Daoy (cell line): ENCODE results near the gene ARHGAP26. TPM values are rescaled to one million over a fixed set of nuclear protein-coding genes. Genes with fewer than 3 reads are reported as not detected.

ENCODE experiments used
- DNase-seq: peaks from one replicate; pipeline ENCODE4 v3.0.0-alpha.2; 2015; ENCODE audit warnings: low read depth
- total RNA-seq: library from RNA; depleted of rRNA; stranded (reverse); fragments of >200 nt; shearing (Covaris generic); gene quantifications from 2 replicates; pipeline ENCODE4 v1.2.3, GENCODE V29; 2014

The ARHGAP26 gene
- total RNA-seq, 1 experiment from 2014 or later, result 7.7 TPM

GRCh38 chr5:143063175-143063970, 293.2 kb downstream of the ARHGAP26 start:
- peak; percentile 20 for DNase-seq

GRCh38 chr5:143064218-143064641, 294.1 kb downstream of the ARHGAP26 start:
- peak; percentile 48 for DNase-seq

GRCh38 chr5:143064676-143065075, 294.5 kb downstream of the ARHGAP26 start:
- DNase-seq, result no peak

GRCh38 chr5:143065185-143065965, 295.2 kb downstream of the ARHGAP26 start:
- peak; percentile 36 for DNase-seq

GRCh38 chr5:143065996-143066522, 295.9 kb downstream of the ARHGAP26 start:
- DNase-seq, result no peak

- DNase-seq, result no peak
Measured at GRCh38 chr5:143066556-143067281, 296.5 kb downstream of the ARHGAP26 start.

- no peak for DNase-seq
Measured at GRCh38 chr5:143068712-143069111, 298.5 kb downstream of the ARHGAP26 start.

GRCh38 chr5:143071927-143072326, 301.8 kb downstream of the ARHGAP26 start:
- no peak for DNase-seq

GRCh38 chr5:143072734-143073133, 302.6 kb downstream of the ARHGAP26 start:
- no peak for DNase-seq

- no peak for DNase-seq
Measured at GRCh38 chr5:143073766-143074165, 303.6 kb downstream of the ARHGAP26 start.

GRCh38 chr5:143074414-143074996, 304.3 kb downstream of the ARHGAP26 start:
- no peak for DNase-seq

- no peak for DNase-seq
Measured at GRCh38 chr5:143076377-143076776, 306.2 kb downstream of the ARHGAP26 start.

GRCh38 chr5:143077453-143078103, 307.4 kb downstream of the ARHGAP26 start:
- DNase-seq, result no peak

- no peak for DNase-seq
Measured at GRCh38 chr5:143078313-143078712, 308.1 kb downstream of the ARHGAP26 start.

GRCh38 chr5:143078971-143079370, 308.8 kb downstream of the ARHGAP26 start:
- DNase-seq, result no peak

- DNase-seq, result no peak
Measured at GRCh38 chr5:143080407-143080806, 310.2 kb downstream of the ARHGAP26 start.

- DNase-seq, result no peak
Measured at GRCh38 chr5:143080982-143081381, 310.8 kb downstream of the ARHGAP26 start.

- DNase-seq, result no peak
Measured at GRCh38 chr5:143083006-143083405, 312.8 kb downstream of the ARHGAP26 start.

GRCh38 chr5:143084407-143084806, 314.2 kb downstream of the ARHGAP26 start:
- DNase-seq, result no peak

GRCh38 chr5:143085319-143085917, 315.2 kb downstream of the ARHGAP26 start:
- DNase-seq, result peak; percentile 43

GRCh38 chr5:143086546-143086907, 316.4 kb downstream of the ARHGAP26 start:
- DNase-seq, result no peak
